ENCODE results near the gene MMP20.

The MMP20 gene

GRCh38 chr11:102590276-102591049, 34.7 kb downstream of the MMP20 start:
- no peak for DNase-seq

GRCh38 chr11:102589047-102589459, 36.1 kb downstream of the MMP20 start:
- no peak for DNase-seq

DNA sequence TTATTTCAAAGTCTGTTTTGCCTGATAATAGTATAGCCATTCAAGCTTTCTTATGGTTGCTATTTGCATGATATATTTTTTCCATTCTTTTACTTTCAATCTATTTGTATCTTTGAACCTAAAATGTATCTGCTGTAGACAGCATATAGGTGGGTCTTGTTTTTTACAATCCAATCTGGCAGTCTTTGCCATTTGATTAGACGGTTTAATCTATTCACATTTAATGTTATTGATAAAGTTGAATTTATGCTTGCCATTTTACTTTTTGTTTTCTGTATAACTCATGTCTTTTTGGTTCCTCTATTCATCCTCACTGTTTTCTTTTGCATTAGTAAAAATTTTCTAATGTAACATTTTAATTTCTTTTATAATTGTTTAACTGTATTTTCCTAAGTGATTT, 37.4 kb downstream of the MMP20 start:
- no peak for DNase-seq

DNA sequence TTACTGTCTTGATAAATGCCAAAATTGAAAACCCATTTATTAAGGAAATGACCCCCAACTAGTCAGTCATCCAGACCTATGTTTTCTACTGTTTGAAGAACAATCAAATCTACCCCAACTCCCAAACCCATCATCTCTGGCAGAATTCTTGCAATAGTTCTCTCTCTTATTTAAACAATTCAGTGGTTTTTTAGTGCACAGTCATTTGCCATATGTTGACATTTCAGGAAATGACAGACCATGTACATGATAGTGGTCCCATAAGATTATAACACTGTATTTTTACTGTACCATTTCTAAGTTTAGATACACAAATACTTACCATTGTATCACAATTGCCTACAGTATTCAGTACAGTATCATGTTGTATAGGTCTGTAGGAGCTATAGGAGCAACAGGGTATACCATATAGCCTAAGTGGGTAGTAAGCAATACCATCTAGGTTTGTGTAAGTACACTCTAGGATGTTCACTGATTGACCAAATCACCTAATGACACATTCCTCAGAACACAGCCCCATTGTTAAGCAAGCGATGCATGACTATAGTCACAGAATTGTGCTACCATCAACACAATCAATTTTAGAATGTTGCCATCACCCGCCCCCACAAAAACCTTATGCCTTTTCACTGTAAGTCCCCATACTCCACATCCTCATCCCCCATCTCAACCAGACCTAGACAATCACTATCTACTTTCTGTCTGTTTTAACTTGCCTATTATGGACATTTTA, 41.8 kb downstream of the MMP20 start:
- no peak for DNase-seq

- DNase-seq: no peak
Observed at GRCh38 chr11:102582140-102582539, 43.0 kb downstream of the MMP20 start.

DNA sequence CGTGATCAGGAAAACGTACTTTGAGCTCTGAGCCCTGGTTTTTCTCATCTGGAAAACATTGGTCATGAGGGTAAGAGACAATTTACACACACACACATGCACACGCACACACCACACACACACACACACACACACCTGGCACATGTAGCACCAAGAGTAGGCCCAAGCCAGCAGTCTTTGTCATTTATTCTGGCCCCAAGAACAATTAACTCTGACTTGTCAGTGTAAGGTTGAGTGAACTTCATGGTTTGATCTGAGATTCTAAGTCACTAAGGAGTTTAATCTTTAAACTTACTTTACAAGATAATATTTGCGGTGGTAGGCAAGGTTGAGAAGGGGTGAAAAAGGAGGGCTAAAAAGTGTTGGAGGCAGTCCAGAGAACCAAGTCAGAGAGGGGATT, 44.1 kb downstream of the MMP20 start:
- DNase-seq: no peak

- DNase-seq: no peak
Observed at GRCh38 chr11:102580185-102580951, 44.8 kb downstream of the MMP20 start.

DNA sequence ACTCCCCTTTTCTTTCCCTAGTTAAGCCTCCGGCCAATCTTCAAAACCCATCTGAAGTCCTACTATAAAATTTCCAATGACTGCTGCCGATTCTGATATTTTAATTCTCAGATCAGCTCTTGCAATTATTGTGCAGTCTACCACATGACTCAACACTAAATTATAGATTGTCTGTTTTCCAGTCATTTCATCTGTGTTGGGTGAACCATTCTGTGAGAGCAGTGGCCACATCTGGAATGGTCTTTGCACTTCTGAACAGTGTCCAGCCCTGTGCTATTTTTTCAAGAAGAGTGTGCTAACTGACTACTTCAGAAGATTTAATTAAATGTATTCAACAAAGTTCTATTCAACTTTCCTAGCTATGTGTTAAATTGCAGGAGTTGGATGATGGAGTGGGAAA, 47.4 kb downstream of the MMP20 start:
- DNase-seq: no peak

DNA sequence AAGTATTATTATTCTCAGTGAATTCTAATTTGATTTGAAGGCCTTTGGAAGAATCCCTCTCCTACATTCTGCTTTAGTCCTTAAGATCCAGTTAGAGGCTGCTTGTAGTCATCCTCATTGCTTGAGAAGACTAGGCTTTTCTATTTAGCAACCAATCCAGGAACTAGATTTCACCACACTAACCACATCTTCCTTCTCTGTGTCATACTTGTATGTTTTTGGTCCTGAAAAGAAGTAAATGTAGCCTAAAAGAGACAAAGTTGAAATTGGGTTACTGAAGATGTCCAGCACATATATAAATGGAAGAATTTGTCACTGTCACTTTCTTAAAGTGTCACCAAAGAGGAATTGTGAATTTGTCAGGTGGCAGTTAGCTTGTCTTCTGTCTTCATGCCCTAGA, 48.0 kb downstream of the MMP20 start:
- peak; percentile 14 for DNase-seq

GRCh38 chr11:102576350-102576749, 48.8 kb downstream of the MMP20 start:
- DNase-seq: peak; percentile 14

- DNase-seq: no peak
Observed at GRCh38 chr11:102575012-102575411, 50.1 kb downstream of the MMP20 start.

- no peak for DNase-seq
Observed at GRCh38 chr11:102573851-102574250, 51.3 kb downstream of the MMP20 start.

DNA sequence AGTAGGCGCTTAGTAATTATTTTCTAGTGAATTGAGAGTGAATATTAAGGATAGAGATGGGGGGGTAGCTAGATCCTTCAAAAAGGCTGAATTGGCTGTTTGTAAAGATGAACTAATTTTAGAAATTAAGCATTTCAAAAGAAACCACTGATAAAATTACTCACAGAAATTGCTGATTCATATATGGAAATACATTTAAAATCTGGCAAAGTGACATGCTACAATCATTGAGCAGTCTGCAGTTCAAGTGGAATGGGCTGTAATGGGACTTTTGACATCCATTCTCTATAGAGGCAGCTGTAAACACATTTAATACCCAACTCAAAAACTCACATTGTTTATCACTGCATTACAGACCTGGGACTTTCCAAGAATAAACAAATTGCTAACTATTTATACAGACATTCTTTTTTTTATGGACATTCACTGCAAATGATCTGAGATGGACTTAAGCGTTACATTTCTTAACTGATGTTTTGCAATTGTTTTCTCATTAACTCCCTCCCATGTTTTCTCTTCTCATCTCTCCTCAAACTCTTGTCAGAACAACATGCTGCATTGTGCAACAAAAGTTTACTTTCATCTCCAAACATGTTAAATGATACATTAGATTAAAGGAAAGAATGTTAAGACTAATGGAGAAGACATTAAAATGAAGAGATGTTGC, 52.4 kb downstream of the MMP20 start:
- DNase-seq: no peak

DNA sequence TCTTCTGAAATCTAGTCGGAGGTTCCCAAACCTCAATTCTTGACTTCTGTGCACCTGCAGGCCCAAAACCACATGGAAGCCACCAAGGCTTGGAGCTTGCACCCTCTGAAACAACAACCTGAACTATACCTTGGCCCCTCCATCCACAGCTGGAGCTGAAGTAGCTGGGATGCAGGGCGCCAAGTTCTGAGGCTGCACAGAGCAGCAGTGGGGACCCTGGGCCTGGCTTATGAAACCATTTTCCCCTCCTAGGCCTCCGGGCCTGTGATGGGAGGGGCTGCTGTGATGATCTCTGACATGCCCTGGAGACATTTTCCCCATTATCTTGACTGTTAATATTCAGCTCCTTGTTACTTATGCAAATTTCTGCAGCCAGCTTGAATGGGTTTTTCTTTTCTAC, 56.3 kb downstream of the MMP20 start:
- DNase-seq: no peak

DNA sequence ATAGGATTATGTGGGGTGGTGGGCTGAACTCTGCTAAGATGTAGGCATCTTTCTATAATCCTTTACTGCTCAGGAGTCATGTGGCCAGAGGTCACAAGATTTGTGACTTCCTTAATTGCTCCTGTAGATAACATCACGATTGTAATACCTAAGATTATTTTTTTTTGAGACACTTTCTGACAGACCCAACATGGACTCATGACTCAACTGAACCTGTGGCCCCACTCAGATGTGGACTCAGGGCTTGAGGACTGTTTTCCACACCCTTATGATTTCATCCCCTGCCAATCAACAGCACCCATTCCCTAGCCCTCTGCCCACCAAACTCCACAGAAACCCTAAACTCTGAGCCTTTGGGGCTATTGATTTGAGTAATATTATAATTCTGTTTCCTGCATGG, 59.0 kb downstream of the MMP20 start:
- DNase-seq: no peak

DNA sequence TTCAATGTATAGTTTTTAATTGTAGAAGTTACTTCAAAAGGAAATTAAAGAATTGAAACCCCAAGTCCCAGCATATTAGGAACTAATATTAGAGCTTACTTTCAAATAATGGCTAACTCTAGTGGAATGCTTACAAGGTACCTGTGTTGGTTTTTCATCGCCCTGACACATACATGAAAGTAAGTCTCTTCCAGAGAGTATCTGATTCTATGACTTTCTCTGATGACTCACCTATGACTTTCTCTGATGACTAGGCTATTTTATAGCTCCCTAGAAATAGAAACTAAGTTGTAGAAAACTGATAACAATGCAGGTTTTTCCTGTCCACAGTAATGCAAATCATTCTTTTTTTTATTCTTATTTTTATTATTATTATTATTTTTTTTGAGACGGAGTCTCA, 61.0 kb downstream of the MMP20 start:
- no peak for DNase-seq

- DNase-seq: no peak
Observed at GRCh38 chr11:102561636-102562035, 63.5 kb downstream of the MMP20 start.

DNA sequence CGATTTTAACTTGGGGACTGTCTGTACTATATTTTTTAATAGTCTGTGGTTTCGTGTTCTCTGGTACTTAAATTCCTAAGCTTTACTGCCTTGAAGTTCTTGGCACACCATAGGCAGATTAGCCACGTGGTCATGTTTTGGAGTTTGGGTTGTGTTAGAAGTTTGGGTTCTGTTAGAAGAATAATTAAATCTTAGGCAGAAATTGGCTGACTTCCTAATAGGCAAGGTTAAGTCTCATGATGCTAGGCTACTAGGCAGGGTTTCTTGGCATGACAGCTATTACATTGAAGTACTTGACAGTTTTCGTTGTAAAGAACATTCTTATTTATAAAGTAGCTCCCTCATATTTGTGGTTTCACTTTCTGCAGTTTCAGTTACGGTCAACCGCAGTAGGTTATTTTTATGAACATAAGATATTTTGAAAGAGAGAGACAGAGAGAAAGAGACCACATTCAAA, 64.5 kb downstream of the MMP20 start:
- DNase-seq: peak; percentile 41

GRCh38 chr11:102559839-102560238, 65.3 kb downstream of the MMP20 start:
- peak; percentile 43 for DNase-seq

- no peak for DNase-seq
Observed at GRCh38 chr11:102555091-102555490, 70.0 kb downstream of the MMP20 start.

GRCh38 chr11:102553835-102554282, 71.3 kb downstream of the MMP20 start:
- DNase-seq: no peak

GRCh38 chr11:102552447-102553194, 72.5 kb downstream of the MMP20 start:
- no peak for DNase-seq

Measured in CD4-positive, alpha-beta T cell treated with Interleukin-17A for 1 hour (primary cell).